Left ventricle myocardium inferior (tissue), 1 donor: ENCODE measurements around the gene SUPT6H. TPM values are rescaled to one million over a fixed set of nuclear protein-coding genes. Genes with fewer than 3 reads are reported as not detected.

Experiments
- DNase-seq: peaks from one replicate; pipeline ENCODE4 v3.0.0-alpha.2; 2020
- H3K27ac ChIP-seq: fragments of 200-600 bp; replicated peaks from 2 replicates; pipeline ENCODE4 v1.8.0; 2021
- H3K27me3 ChIP-seq: fragments of 200-600 bp; 2 replicates; pipeline ENCODE4 v1.8.0; 2021; ENCODE audit warnings: low read depth
- H3K36me3 ChIP-seq: fragments of 200-600 bp; 2 replicates; pipeline ENCODE4 v1.8.0; 2021
- H3K4me1 ChIP-seq: fragments of 200-600 bp; 2 replicates; pipeline ENCODE4 v1.8.0; 2021
- H3K4me3 ChIP-seq: fragments of 200-600 bp; 2 replicates; pipeline ENCODE4 v1.8.0; 2021; ENCODE audit warnings: mild to moderate bottlenecking, moderate library complexity
- H3K9me3 ChIP-seq: fragments of 200-600 bp; replicated peaks from 2 replicates; pipeline ENCODE4 v1.8.0; 2021
- CTCF ChIP-seq: fragments of 200-600 bp; IDR thresholded peaks from 2 replicates; pipeline ENCODE4 v1.8.0; 2021; ENCODE audit warnings: antibody characterized with exemption, mild to moderate bottlenecking, borderline replicate concordance
- intact Hi-C: fragments of 100-400 bp; cut with micrococcal nuclease; formaldehyde crosslinking; loops from one replicate; pipeline ENCODE4 v1.11.0; 2022
- total RNA-seq: library from RNA; stranded (reverse); fragmentation: NEBNext Ultra II Directional; extraction: Animal tissue kit (Norgen Biotek cat#: 25700); gene quantifications from one replicate; pipeline ENCODE4 v1.2.1, GENCODE V29; 2021
- donor health status: DM: no; HTN: yes; CAD: no; lungs with severe emphysema.

SUPT6H gene
- total RNA-seq, 1 donor from 2014 or later, result 44.8 TPM

- no peak overlapping the region for H3K4me3 ChIP-seq
- peaks cover 57% of the 10 kb centered on the region for H3K4me1 ChIP-seq
- TF ChIP-seq CTCF, result no peak
- peaks cover 13% of the 10 kb centered on the region for H3K36me3 ChIP-seq
- no peaks in the 10 kb centered on the region for H3K27me3 ChIP-seq
- DNase-seq, result no peak
- no peak overlapping the region for H3K27ac ChIP-seq
- intact Hi-C loops, result no loop called here
- no peaks in the 10 kb centered on the region for H3K9me3 ChIP-seq
Measured at GRCh38 chr17:28747801-28748750, 86.1 kb downstream of the SUPT6H start.

GRCh38 chr17:28748852-28749515 lies 87.0 kb downstream of the SUPT6H start:
- no peaks in the 10 kb centered on the region for H3K9me3 ChIP-seq
- H3K27ac ChIP-seq, result no peak overlapping the region
- H3K4me3 ChIP-seq, result no peak overlapping the region
- TF ChIP-seq CTCF, result no peak
- intact Hi-C loops, result no loop called here
- peaks cover 13% of the 10 kb centered on the region for H3K36me3 ChIP-seq
- H3K4me1 ChIP-seq, result peaks cover 50% of the 10 kb centered on the region
- DNase-seq, result no peak
- no peaks in the 10 kb centered on the region for H3K27me3 ChIP-seq

- TF ChIP-seq CTCF, result no peak
Measured at GRCh38 chr17:28749516-28750177, 87.6 kb downstream of the SUPT6H start.

GRCh38 chr17:28750178-28751047 lies 88.4 kb downstream of the SUPT6H start:
- TF ChIP-seq CTCF, result peak; percentile 100
- H3K27me3 ChIP-seq, result no peaks in the 10 kb centered on the region
- peak overlapping the region; percentile 4 for H3K27ac ChIP-seq
- DNase-seq, result peak; percentile 92
- peaks cover 13% of the 10 kb centered on the region for H3K36me3 ChIP-seq
- H3K4me3 ChIP-seq, result no peak overlapping the region
- intact Hi-C loops, result no loop called here
- peaks cover 36% of the 10 kb centered on the region for H3K4me1 ChIP-seq
- H3K9me3 ChIP-seq, result no peaks in the 10 kb centered on the region

More at GRCh38 chr17:28749516-28750177, 87.6 kb downstream of the SUPT6H start:
- H3K4me1 ChIP-seq, result peaks cover 43% of the 10 kb centered on the region
- no peak overlapping the region for H3K27ac ChIP-seq
- intact Hi-C loops, result no loop called here
- H3K4me3 ChIP-seq, result no peak overlapping the region
- no peak for DNase-seq
- peaks cover 13% of the 10 kb centered on the region for H3K36me3 ChIP-seq
- H3K9me3 ChIP-seq, result no peaks in the 10 kb centered on the region
- H3K27me3 ChIP-seq, result no peaks in the 10 kb centered on the region
